GM18867 (cell line): ENCODE results near the gene AKR1C1.
"Not testable (repeated sequence)": the region's sequence is repeated elsewhere in the genome, so short reads cannot be mapped to it uniquely, and the experiment has no call there.

Source experiments
- ATAC-seq: cut with Tn5 transposase; IDR thresholded peaks from one replicate; pipeline ENCODE4 v1.9.1; 2021; ENCODE audit warnings: mild to moderate bottlenecking, moderate library complexity; ENCODE audit not compliant: unreplicated experiment

Gene AKR1C1

GRCh38 chr10:4962876-4963814 lies at the start of gene AKR1C1:
AKR1C1 (plus strand) TSS chr10:4963415; CDS start chr10:4963445, 30 bp downstream.
- not testable (repeated sequence) for ATAC-seq

GRCh38 chr10:4914213-4914850 lies 48.9 kb upstream of the AKR1C1 start:
- no peak for ATAC-seq

GRCh38 chr10:4916086-4916716 lies 47.0 kb upstream of the AKR1C1 start:
- ATAC-seq, result no peak

- no peak for ATAC-seq
Measured at GRCh38 chr10:4918236-4918635, 45.0 kb upstream of the AKR1C1 start.

- ATAC-seq, result not testable (repeated sequence)
Measured at GRCh38 chr10:4924482-4924881, 38.7 kb upstream of the AKR1C1 start.

GRCh38 chr10:4926400-4926799 lies 36.8 kb upstream of the AKR1C1 start:
- no peak for ATAC-seq

- ATAC-seq, result no peak
Measured at GRCh38 chr10:4931587-4931986, 31.6 kb upstream of the AKR1C1 start.

GRCh38 chr10:4934391-4934987 lies 28.7 kb upstream of the AKR1C1 start:
- no peak for ATAC-seq

- ATAC-seq, result no peak
Measured at GRCh38 chr10:4937346-4937745, 25.9 kb upstream of the AKR1C1 start.

- ATAC-seq, result no peak
Measured at GRCh38 chr10:4939224-4940072, 23.8 kb upstream of the AKR1C1 start.

- ATAC-seq, result not testable (repeated sequence)
Measured at GRCh38 chr10:4940073-4940428, 23.2 kb upstream of the AKR1C1 start.

- not testable (repeated sequence) for ATAC-seq
Measured at GRCh38 chr10:4940909-4941308, 22.3 kb upstream of the AKR1C1 start.

- no peak for ATAC-seq
Measured at GRCh38 chr10:4941540-4942330, 21.5 kb upstream of the AKR1C1 start.

GRCh38 chr10:4942931-4943330 lies 20.3 kb upstream of the AKR1C1 start:
- ATAC-seq, result not testable (repeated sequence)

- not testable (repeated sequence) for ATAC-seq
Measured at GRCh38 chr10:4943416-4943815, 19.8 kb upstream of the AKR1C1 start.

GRCh38 chr10:4943821-4944220 lies 19.4 kb upstream of the AKR1C1 start:
- ATAC-seq, result no peak

GRCh38 chr10:4944841-4945240 lies 18.4 kb upstream of the AKR1C1 start:
- no peak for ATAC-seq

- ATAC-seq, result no peak
Measured at GRCh38 chr10:4945766-4946717, 17.2 kb upstream of the AKR1C1 start.
